NB4 (cell line): ENCODE data around the gene MS4A13.
"Not testable (repeated sequence)": the region's sequence is repeated elsewhere in the genome, so short reads cannot be mapped to it uniquely, and the experiment has no call there.

Source experiments
- DNase-seq: peaks from one replicate; pipeline ENCODE4 v3.0.0; 2010; ENCODE audit warnings: low read depth
- H3K4me3 ChIP-seq: one replicate; pipeline ENCODE4 v1.5.1; 2011; ENCODE audit warnings: mild to moderate bottlenecking, low read depth, low read length, moderate library complexity
- CTCF ChIP-seq: IDR thresholded peaks from one replicate; pipeline ENCODE4 v1.5.1; 2012; ENCODE audit warnings: low read depth, low read length
- MAX ChIP-seq: IDR thresholded peaks from 2 replicates; pipeline ENCODE4 v1.6.1; 2011; ENCODE audit warnings: low read depth, low read length
- MYC ChIP-seq: IDR thresholded peaks from 2 replicates; pipeline ENCODE4 v1.6.1; 2011; ENCODE audit warnings: low read depth, low read length
- POLR2A ChIP-seq: IDR thresholded peaks from 2 replicates; pipeline ENCODE4 v1.6.1; 2011; ENCODE audit warnings: mild to moderate bottlenecking; ENCODE audit not compliant: insufficient read length; ENCODE audit errors: extremely low read depth

MS4A13 gene

GRCh38 chr11:60513496-60514460, 1.4 kb upstream of the MS4A13 start:
- H3K4me3 ChIP-seq = no peak overlapping the region
- no peak for DNase-seq
- TF ChIP-seq CTCF (no peak), MYC (no peak)

GRCh38 chr11:60528465-60528864, 13.3 kb downstream of the MS4A13 start:
- DNase-seq = no peak
- no peak overlapping the region for H3K4me3 ChIP-seq
- no peak for TF ChIP-seq CTCF
- TF ChIP-seq MYC = no peak
- no peak for TF ChIP-seq POLR2A
- no peak for TF ChIP-seq MAX

- no peak overlapping the region for H3K4me3 ChIP-seq
- no peak for TF ChIP-seq MYC
- TF ChIP-seq MAX = no peak
- TF ChIP-seq POLR2A = no peak
- TF ChIP-seq CTCF = no peak
- peak; percentile 62 for DNase-seq
Observed at GRCh38 chr11:60528934-60529333, 13.7 kb downstream of the MS4A13 start.

GRCh38 chr11:60530454-60531100, 15.4 kb downstream of the MS4A13 start:
- H3K4me3 ChIP-seq = no peak overlapping the region
- no peak for TF ChIP-seq POLR2A
- TF ChIP-seq CTCF = no peak
- no peak for TF ChIP-seq MAX
- DNase-seq = peak; percentile 30

GRCh38 chr11:60532383-60532782, 17.2 kb downstream of the MS4A13 start:
- H3K4me3 ChIP-seq, DNase-seq: not testable (repeated sequence)

GRCh38 chr11:60538627-60539026, 23.4 kb downstream of the MS4A13 start:
- DNase-seq, H3K4me3 ChIP-seq: not testable (repeated sequence)

GRCh38 chr11:60544077-60544476, 28.9 kb downstream of the MS4A13 start:
- DNase-seq = no peak
- no peak overlapping the region for H3K4me3 ChIP-seq
- TF ChIP-seq POLR2A (no peak), MAX (no peak), CTCF (no peak), MYC (no peak)
